Stimulated activated CD4-positive, alpha-beta T cell treated with anti-CD3 and anti-CD28 coated beads, TNF-alpha, amount 100 ng/mL, for 48 hours (primary cell): ENCODE data around the gene KLB.

Source experiments
- DNase-seq, 3 donors: peaks; one replicate each; pipeline ENCODE4 v3.0.0-alpha.2; 2020; ENCODE audit warnings: low read depth in 3 of 3

KLB gene

GRCh38 chr4:39464886-39465501, 58.3 kb downstream of the KLB start:
- DNase-seq = no peak

GRCh38 chr4:39466747-39467146, 60.0 kb downstream of the KLB start:
- DNase-seq = no peak

- no peak for DNase-seq
These were observed 60.7 kb downstream of the KLB start for GRCh38 chr4:39467464-39467863.

GRCh38 chr4:39469429-39470077, 62.8 kb downstream of the KLB start:
- DNase-seq = no peak

GRCh38 chr4:39470402-39470801, 63.7 kb downstream of the KLB start:
- DNase-seq = no peak

GRCh38 chr4:39472396-39472795, 65.7 kb downstream of the KLB start:
- no peak for DNase-seq

- DNase-seq = no peak
These were observed 69.6 kb downstream of the KLB start for GRCh38 chr4:39476187-39476895.

- no peak for DNase-seq
These were observed 73.5 kb downstream of the KLB start for GRCh38 chr4:39480251-39480650.

GRCh38 chr4:39480902-39481695, 74.4 kb downstream of the KLB start:
- no peak for DNase-seq

- no peak for DNase-seq
These were observed 78.0 kb downstream of the KLB start for GRCh38 chr4:39484582-39485272.

- DNase-seq = no peak
These were observed 79.6 kb downstream of the KLB start for GRCh38 chr4:39486221-39486804.

- no peak for DNase-seq
These were observed 83.6 kb downstream of the KLB start for GRCh38 chr4:39490322-39490721.

GRCh38 chr4:39494354-39494753, 87.6 kb downstream of the KLB start:
- DNase-seq = no peak

GRCh38 chr4:39495446-39496213, 88.9 kb downstream of the KLB start:
- no peak for DNase-seq

- DNase-seq = no peak
These were observed 91.4 kb downstream of the KLB start for GRCh38 chr4:39497909-39498726.

GRCh38 chr4:39498727-39499020, 91.9 kb downstream of the KLB start:
- DNase-seq = no peak
